Left ventricle myocardium inferior (tissue), 1 donor: Measurements from ENCODE around the gene GADL1. TPM values are rescaled to one million over a fixed set of nuclear protein-coding genes. Genes with fewer than 3 reads are reported as not detected.

Experiments
- DNase-seq: peaks from one replicate; pipeline ENCODE4 v3.0.0-alpha.2; 2020
- H3K27ac ChIP-seq: fragments of 200-600 bp; replicated peaks from 2 replicates; pipeline ENCODE4 v1.8.0; 2021
- H3K27me3 ChIP-seq: fragments of 200-600 bp; 2 replicates; pipeline ENCODE4 v1.8.0; 2021; ENCODE audit warnings: low read depth
- H3K36me3 ChIP-seq: fragments of 200-600 bp; 2 replicates; pipeline ENCODE4 v1.8.0; 2021
- H3K4me1 ChIP-seq: fragments of 200-600 bp; 2 replicates; pipeline ENCODE4 v1.8.0; 2021
- H3K4me3 ChIP-seq: fragments of 200-600 bp; 2 replicates; pipeline ENCODE4 v1.8.0; 2021; ENCODE audit warnings: mild to moderate bottlenecking, moderate library complexity
- H3K9me3 ChIP-seq: fragments of 200-600 bp; replicated peaks from 2 replicates; pipeline ENCODE4 v1.8.0; 2021
- CTCF ChIP-seq: fragments of 200-600 bp; IDR thresholded peaks from 2 replicates; pipeline ENCODE4 v1.8.0; 2021; ENCODE audit warnings: antibody characterized with exemption, mild to moderate bottlenecking, borderline replicate concordance
- intact Hi-C: fragments of 100-400 bp; cut with micrococcal nuclease; formaldehyde crosslinking; loops from one replicate; pipeline ENCODE4 v1.11.0; 2022
- total RNA-seq: library from RNA; stranded (reverse); fragmentation: NEBNext Ultra II Directional; extraction: Animal tissue kit (Norgen Biotek cat#: 25700); gene quantifications from one replicate; pipeline ENCODE4 v1.2.1, GENCODE V29; 2021
- donor health status: DM: no; HTN: yes; CAD: no; lungs with severe emphysema.

The GADL1 gene
- total RNA-seq, 1 donor from 2014 or later, result 0.11 TPM

- H3K27me3 ChIP-seq, result no peaks in the 10 kb centered on the region
- DNase-seq, result no peak
- TF ChIP-seq CTCF, result no peak
- intact Hi-C loops, result no loop called here
- no peaks in the 10 kb centered on the region for H3K9me3 ChIP-seq
- no peaks in the 10 kb centered on the region for H3K4me1 ChIP-seq
- H3K36me3 ChIP-seq, result no peaks in the 10 kb centered on the region
- H3K27ac ChIP-seq, result no peak overlapping the region
- H3K4me3 ChIP-seq, result no peak overlapping the region
Measured at GRCh38 chr3:30804984-30805383, 89.5 kb downstream of the GADL1 start.

GRCh38 chr3:30795176-30795575 lies 99.3 kb downstream of the GADL1 start:
- intact Hi-C loops, result no loop called here
- no peak for DNase-seq
- no peak for TF ChIP-seq CTCF
- Histone ChIP-seq H3K27ac (no peak overlapping the region), H3K4me3 (no peak overlapping the region), H3K36me3 (no peaks in the 10 kb centered on the region), H3K4me1 (no peaks in the 10 kb centered on the region), H3K9me3 (peaks cover 7% of the 10 kb centered on the region), H3K27me3 (no peaks in the 10 kb centered on the region)

- intact Hi-C loops, result no loop called here
- H3K36me3 ChIP-seq, result no peaks in the 10 kb centered on the region
- H3K4me3 ChIP-seq, result no peak overlapping the region
- no peak overlapping the region for H3K27ac ChIP-seq
- TF ChIP-seq CTCF, result no peak
- H3K27me3 ChIP-seq, result no peaks in the 10 kb centered on the region
- H3K9me3 ChIP-seq, result peaks cover 7% of the 10 kb centered on the region
- H3K4me1 ChIP-seq, result no peaks in the 10 kb centered on the region
- DNase-seq, result no peak
Measured at GRCh38 chr3:30793740-30794139, 100.7 kb downstream of the GADL1 start.

- TF ChIP-seq CTCF, result no peak
- DNase-seq, result no peak
- Histone ChIP-seq H3K4me1 (no peaks in the 10 kb centered on the region), H3K27me3 (no peaks in the 10 kb centered on the region), H3K36me3 (no peaks in the 10 kb centered on the region), H3K27ac (no peak overlapping the region), H3K4me3 (no peak overlapping the region), H3K9me3 (peaks cover under 1% of the 10 kb centered on the region)
- intact Hi-C loops, result no loop called here
Measured at GRCh38 chr3:30790150-30790549, 104.3 kb downstream of the GADL1 start.

GRCh38 chr3:30786365-30786764 lies 108.1 kb downstream of the GADL1 start:
- Histone ChIP-seq H3K9me3 (no peaks in the 10 kb centered on the region), H3K4me1 (no peaks in the 10 kb centered on the region), H3K36me3 (no peaks in the 10 kb centered on the region), H3K27ac (no peak overlapping the region), H3K27me3 (no peaks in the 10 kb centered on the region), H3K4me3 (no peak overlapping the region)
- intact Hi-C loops, result no loop called here
- no peak for TF ChIP-seq CTCF
- DNase-seq, result no peak
